Ramos (cell line): ENCODE data around the gene SHISAL1.
"Not testable (repeated sequence)": the region's sequence is repeated elsewhere in the genome, so short reads cannot be mapped to it uniquely, and the experiment has no call there.

Source experiments
- in situ Hi-C: fragments of 300-500 bp; cut with MboI; formaldehyde crosslinking; loops from one replicate; pipeline ENCODE4 v1.14.3; 2022; ENCODE audit warnings: low sequenced_read_pairs; ENCODE audit not compliant: unreplicated experiment

SHISAL1 gene

DNA sequence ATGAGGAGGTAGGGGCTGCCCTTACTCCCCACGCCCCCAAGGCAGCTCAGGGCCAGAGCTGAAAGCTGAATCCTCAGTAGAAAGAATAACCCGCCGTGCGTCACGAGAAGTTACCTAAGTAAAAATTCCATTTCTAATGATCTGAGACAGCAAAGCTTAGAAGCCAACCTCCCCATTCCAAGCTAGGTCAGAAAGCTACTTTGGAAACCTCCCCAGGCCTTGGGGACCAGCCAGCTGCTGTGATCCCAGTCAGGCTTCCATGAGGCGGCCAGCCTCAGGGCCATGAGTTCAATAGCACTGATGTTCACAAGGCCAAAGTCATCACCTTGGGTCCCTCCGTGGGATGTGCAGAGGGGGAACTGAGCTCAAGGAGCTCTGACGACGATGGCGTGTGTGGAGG lies 6.9 kb downstream of the SHISAL1 start:
- in situ Hi-C loops: no loop called here

DNA sequence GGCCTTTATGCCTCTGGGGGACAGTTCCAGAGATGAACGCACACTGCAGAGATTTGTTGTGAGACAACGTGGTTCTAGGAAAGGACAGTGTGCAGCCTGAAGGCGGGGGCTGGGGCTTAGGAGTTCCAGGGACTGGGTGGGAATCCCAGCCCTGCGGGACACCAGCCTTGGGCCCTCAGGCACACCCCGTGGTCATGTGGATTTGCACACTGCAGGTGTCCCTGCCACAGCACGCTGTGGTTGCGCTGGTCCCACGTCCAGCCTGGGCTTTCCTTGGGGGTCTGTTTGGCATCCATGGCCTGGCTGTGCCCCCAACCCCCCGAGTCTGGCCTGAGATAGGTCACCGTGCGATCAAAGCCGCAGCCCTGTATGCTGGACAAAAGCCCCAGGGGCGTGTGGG lies 7.3 kb downstream of the SHISAL1 start:
- in situ Hi-C loops: no loop called here

DNA sequence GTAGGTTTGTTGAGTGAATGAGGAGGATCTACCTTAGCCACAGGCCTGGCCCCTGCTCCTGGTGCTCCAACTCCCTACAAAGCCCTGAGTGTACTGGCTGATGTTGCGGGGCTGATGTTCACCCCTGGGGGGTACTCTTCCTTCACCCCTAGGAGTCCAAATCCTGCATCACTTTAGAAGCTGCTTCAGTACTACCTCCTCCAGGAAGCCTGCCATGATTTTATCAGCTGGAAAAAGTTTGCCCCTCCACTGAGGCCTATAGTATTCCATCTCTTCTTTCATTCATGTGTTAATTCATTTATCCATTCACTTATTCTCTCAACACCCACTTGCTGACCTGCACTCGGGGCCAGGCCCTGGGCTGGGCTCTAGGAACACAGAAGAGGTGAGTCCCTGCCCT lies 7.8 kb downstream of the SHISAL1 start:
- in situ Hi-C loops: no loop called here

DNA sequence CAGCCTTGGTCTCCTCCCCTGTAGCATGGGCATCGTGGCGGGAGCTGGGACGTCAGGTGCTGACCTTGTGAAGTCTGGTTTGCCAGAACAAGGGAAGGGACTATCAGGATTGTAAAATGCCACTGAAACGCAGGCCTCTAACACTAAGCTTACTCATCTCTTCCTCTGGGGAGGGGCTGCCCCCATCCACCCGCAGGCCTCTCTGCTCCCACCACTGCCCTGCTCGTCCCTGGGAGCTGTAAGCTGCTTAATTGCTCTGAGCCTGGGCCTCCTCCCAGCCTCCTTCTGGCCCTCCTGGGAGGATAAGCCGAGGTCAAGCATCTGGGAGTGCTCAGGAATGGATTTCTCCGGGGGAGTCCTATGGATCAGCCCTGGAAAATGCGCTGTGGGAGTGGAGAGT lies 8.4 kb downstream of the SHISAL1 start:
- in situ Hi-C loops: no loop called here

DNA sequence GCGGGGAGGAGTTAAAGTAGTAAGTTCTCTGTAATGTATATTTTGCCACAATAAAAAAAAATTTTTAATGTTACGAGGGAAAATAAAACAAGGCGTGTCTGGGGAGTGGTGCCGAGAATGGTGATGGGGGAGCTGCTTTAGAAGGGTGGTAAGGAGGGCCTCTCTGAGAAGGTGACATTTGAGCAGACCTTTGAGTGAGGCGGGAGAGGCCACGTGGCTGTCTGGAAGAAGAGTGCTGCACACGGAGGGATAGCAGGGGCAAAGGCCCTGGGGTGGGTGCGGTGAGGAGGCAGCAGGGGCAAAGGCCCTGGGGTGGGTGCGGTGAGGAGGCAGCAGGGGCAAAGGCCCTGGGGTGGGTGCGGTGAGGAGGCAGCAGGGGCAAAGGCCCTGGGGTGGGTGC lies 10.4 kb downstream of the SHISAL1 start:
- in situ Hi-C loops: not testable (repeated sequence)

DNA sequence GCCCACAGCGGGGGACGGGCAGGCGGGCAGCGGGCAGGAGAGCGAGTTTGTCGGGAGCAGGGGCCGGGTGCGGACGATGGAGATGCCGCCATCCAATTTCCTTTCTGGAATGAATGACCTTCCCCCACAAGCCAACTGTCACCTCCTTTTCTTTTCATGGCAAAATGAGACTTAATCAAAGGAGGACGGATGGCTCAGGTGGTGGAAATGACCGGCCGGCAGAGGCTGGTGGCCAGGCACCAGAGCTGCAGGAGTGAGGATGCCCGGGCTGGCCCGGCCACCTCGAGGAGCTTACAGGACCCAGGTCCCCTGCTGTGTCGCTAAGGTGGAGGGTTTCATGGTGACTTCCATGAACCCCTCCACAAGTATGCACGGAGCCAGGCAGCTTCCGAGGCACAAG lies 11.7 kb downstream of the SHISAL1 start:
- in situ Hi-C loops: no loop called here

DNA sequence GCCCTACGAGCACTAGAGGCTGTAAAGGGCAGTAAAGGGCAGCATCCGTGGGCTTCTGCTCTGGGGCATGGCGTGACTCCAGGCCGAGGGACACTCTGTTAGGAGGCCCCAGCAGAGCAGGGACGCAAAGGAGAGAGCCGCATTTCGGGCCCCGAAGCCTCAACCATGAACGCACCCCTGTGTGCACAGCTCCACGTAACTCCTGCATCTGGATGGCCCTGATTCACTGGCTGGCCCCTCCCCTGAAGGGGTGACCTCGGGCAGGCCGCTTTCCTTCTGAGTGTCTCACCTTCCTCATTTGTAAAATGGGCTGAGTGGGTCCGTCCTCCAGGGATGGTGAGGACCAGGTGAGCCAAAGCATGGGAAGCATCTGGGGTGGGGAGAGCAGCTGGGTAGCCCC lies 13.6 kb downstream of the SHISAL1 start:
- in situ Hi-C loops: no loop called here

DNA sequence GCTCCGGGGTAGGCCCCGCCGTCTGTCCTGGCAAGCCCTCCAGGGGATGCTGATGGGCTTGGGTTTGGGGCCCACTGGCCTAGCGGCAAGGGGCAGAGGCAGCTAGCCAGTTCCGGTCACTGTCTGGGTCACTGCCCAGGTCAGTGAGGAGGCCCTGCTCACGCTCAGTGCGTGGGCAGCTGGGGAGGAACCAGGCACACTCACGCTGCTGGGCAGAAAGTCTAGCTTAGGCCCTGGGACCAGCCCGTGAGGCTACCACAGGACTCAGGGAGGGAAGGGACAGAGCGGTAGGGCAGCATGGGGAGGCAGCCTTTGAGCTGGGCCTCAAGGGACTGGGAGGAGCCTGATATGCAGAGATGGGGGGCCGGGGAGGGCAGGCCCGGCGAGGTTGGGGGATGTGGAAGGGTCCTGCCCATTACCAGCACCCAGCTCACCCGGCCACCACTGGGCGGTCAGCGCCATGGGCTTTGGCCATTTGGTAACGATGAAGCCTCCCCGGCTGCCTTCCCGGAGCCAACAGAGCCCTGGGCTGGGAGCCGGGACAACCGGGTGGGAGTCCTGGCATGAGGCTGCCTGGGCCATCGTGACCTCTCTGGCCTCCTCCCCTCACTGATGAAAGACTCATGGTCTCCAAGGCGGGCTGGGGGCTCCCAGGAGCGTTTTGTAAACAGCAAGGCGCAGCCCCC lies 14.2 kb downstream of the SHISAL1 start:
- in situ Hi-C loops: no loop called here

DNA sequence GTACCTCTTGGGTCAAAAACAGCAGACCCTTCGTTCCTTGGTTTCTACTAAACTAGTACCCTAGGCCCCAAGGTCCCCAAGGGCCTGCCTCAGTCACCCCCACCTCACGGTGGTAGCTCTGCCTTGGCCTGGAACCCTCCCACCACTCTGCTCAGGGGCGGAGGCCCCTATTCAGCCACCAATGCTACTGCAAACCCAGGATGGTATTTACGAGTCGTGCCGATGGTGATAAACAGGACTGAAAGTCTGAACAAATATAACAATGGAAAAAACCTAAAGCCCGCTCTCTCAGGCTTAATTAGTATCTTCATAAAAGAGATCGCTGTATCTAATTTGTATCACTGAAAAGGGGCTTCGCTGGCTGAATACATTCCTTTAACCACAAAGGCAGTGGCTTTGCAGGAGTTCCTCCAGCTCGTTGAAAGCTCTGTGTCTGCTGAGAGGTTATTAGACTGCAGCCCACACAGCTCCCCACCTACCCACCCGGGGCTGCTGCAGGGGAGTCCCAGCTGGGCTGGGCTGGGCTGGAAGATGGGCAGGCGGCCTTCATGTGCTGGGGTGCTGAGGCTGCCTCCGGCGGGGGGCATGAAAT lies 15.2 kb downstream of the SHISAL1 start:
- in situ Hi-C loops: no loop called here

DNA sequence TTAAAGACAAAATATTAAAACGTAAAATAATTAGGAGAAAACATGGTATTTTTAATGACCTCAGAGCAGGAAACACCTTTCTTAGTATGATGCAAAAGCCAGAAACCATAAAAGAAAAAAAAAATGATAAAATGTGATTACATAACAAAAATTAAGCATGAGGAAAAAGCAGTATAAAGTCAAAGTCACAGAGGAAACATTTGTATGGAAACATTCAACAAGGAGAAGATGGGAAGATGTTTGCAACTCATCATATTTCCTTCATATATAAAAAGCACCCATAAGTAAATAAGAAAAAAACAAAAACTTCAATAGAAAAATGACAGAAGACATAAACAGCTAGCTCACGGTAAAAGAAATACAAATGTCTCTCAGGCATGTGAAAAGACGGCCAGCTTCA lies 17.3 kb downstream of the SHISAL1 start:
- in situ Hi-C loops: no loop called here

DNA sequence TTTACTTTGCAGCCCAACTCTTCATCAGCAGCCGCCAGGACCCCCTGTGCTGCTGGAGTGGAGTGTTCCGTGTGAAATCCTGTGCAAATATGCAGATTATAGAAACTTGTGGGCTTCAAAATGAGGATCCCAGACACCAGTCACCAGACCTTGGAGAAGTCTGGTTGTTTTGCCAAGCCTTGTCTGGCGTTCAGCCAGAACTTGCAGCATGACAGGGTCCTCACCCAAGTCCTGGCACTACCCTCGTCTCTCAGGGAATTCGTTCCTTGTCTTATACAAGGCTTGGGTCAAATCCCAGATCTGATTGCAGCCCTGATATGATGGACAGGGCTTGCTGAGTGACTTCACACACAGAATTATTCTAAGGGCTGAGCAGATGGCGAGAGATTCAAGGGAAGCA lies 18.9 kb downstream of the SHISAL1 start:
- in situ Hi-C loops: no loop called here

DNA sequence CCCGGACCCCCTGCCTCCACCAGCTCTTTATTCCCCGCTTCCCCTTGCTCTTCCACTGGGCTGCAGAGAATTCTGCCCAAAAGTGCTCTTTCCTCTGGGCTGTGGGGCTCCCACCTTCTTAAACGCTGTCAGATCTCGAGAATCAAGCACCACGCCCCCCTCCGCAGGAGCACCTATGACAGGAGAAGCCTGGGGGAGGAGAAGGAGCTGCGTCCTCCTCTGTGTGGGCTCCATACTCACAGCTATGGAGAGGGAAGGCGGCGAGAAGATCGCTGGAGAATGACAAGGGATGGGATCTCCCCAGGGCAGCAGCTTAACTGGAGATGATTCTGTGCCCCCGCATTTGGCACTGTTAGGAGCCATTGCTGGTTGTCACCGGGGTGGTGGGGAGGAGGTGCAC lies 19.7 kb downstream of the SHISAL1 start:
- in situ Hi-C loops: no loop called here

DNA sequence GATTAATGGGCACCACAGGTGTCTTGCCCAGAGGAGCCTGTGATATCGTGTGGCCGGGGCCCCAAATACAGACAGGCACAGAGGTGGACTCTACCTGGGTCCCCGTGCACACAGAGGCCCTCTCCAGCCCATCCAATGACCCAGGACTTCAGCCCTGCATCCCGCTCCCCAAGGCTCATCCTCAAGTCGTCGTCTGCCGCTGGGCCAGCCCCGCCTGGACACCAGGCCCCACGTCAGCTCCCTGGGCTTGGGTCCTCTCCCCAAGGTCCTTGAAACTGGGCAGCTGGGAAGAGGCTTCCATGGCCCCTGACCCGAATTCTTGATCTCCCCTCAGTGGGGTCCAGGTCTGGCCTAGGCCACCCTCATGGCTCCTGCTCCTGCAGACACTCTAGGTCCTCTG lies 20.2 kb downstream of the SHISAL1 start:
- in situ Hi-C loops: no loop called here

DNA sequence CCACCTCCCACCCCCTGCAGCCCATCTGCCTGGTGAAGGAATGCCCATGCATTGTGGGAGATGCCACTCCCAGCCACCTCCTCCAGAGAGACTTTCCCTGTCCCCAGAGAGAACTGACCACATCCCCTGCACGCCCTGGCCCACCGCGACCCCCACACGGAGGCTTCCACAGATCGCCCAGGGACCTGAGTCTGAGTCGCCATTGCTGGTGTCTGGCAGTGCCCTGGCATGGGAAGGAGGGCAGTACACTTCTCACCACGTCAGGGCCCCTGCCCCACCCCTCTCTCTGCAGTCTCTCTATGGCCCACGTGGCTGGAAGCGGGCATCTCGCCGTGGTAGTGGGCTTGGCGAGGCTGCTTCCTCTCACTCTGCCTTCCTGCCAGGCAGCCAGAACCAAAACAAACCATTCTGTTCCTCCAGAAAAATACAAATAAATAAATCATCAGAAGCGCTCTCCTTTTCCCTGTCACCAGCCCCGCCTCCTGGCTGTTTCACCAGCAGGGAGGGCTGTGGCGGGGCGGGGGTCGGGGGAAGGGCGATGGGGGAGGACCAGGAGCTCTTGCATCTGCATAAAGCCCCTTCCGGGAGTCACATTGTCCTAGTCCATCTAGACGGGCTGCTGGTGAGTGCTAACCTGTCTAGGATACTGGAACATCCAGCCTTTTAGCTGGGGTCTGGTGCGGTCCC lies 20.9 kb downstream of the SHISAL1 start:
- in situ Hi-C loops: no loop called here

DNA sequence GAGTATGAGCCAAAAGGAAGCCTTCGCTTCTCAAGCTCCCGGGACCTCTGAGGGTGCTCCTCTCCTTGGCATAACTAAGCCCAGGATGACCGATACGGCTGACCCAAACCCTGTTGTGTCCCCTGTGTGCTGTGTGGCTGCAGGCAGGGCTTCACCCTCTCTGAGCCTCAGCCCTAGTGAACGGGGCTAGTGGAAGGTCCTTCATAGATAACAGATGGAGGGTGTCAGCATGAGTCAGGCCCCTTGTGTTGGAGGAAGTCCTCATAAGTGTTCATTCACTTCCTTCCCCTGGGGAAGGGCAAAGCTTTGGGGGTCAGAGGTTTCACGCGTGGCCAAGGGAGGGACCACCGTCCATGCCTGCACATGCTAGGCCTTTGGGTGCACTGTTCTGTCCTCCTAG lies 21.5 kb downstream of the SHISAL1 start:
- in situ Hi-C loops: no loop called here

DNA sequence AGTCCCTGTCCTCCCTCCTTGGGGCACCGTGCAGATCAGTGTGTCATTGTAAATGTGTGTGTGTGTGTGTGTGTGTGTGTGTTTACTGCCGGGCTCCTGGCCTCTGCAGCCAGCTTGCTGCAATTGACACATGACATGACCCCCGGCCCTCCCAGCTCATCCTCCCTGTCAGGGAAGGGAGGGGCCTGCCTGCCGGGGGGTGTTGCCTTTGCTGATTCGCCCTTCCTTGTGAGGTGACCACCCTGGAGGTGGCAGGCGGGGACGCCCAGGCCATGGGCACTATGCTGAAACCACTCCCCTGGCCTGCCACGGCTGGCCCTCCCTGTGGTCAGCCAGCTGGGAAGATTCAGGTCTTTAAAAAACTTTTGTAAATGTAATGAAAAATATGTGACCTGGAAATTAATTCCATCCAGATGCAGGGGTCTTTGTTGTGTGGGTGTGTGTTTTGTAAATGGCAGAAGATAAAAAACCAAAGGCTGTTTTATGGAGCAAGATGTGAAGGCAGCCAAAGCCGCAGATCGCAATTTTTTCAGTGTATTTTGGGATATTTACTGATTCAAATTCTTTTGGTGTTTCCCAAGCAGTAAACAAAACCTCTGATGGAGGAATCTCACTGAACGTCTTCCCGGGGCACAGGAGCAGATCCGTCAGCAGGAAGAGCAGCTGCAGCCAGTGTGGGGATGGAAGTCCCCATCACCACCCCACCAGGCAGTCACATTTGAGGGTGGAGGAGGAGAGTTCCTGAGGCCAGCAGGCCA lies 23.2 kb downstream of the SHISAL1 start:
- in situ Hi-C loops: no loop called here

DNA sequence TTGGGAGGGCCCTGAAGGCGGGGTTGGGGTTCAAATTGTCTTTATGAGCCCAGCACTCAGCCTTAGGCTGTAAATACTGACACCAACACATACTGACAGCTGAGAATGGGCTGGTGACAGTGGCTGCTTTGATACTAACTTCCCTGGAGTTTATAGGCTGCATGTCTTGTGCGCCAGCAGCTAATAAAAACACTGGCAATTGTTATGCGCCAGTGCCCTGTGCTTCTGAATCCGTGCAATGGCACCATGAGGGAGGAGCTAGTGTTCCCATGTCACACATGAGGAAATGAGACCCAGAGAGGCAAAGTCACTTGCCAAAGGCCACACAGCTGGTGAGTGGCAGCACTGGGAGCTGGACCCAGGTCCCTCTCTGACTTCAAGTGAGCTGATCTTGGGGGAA lies 23.8 kb downstream of the SHISAL1 start:
- in situ Hi-C loops: no loop called here

DNA sequence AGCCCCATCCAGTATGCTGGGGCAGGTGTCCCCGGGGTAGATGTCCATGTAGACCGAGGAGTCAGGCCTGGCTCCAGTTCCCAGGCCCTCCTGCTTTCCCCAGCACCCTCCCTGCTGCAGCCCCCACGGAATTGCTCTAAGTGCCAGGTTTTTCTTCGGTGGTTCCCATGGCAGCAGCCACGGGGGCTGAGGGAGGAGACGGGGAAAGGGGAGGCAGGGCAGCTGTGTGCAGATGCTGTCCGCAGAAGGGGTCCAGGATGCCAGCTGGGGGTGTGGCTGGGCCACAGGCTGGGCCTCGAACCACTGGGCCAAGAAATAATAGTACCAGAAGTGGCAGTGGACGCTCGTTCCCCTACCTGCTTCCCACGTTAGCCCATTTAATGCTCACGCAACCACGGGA lies 25.0 kb downstream of the SHISAL1 start:
- in situ Hi-C loops: no loop called here

DNA sequence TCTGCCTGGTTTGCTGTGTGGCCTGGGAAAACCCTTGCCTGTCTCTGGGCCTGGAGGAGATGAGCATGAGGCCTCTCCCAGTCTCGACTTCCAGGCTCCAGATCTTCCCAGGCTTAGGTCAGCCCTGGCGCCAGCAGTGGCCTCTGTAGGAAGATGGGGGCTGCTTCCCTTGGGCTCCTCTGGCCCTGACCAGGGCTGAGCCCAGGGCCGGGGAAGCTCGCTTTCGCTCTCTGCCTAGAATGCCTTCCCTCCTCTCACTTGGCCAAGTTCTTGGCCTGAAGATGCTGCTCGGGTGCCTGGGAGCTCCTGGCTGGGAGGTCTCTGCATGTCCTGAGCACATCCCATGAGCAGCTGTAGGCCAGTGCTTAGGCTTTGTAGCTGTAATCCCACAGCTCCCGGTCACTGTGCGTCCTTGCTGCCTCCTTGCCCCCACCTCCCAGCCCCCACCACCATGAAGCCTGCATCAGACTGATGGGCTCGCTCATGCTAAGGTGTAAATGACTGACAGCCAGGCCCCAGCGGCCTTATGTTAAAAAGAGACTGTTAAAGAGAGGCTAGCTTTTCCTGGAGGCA lies 25.5 kb downstream of the SHISAL1 start:
- in situ Hi-C loops: no loop called here

DNA sequence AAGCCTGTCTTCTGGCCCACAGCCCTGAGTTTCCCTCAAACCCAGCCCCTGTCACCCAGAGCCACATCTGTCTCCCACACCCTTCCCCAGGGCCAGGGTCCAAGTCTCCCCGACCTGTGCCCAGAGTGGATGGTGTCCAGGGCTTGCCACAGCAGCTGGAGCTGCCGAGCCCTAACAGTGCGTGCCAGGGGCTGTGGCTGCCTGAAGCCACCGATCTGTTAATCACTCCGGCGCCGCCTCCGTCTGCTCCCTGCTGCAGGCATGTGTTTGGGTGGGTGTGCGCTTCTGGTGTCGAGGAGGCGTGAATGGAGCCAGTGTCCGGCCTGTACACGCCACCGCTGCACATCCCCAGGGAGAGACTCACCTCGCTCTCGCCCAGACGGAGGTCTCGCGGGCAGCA lies 26.1 kb downstream of the SHISAL1 start:
- in situ Hi-C loops: no loop called here

DNA sequence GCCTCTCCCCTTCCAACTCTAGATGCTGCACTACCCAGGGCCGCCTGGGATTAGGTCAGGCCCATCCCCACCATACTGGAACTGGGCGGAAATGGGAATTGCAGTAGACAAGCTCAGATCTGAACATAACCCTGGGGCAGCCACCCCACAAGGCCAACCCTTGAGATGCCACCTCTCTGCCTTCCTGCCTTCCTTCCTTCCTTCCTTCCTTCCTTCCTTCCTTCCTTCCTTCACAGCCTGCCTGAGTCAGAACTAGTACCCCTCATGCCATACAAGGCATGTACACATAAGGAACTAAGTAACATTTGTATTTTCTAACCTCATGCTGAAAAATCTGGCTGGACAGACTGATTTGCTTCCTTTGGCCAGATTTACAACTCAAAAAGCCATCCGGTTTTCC lies 28.0 kb downstream of the SHISAL1 start:
- in situ Hi-C loops: no loop called here
